Panc1 (cell line): Measurements from ENCODE around the gene SUMF1. TPM values are rescaled to one million over a fixed set of nuclear protein-coding genes. Genes with fewer than 3 reads are reported as not detected.
A peak's percentile ranks its signal among the peaks of the same experiment; 100 is the strongest.

Source experiments
- ATAC-seq: fragments of 200-7000 bp; cut with Tn5 transposase; 2 replicates; pipeline ENCODE4 v1.9.1; 2020; ENCODE audit warnings: mild to moderate bottlenecking, moderate library complexity
- BruUV-seq: library from RNA; stranded (reverse); fragments of 400-500 nt; replicated peaks from 2 replicates; lab custom pipeline; 2021; lab: Mats Ljungman, UMichigan
- CTCF ChIA-PET: fragments of 300-600 bp; sonication (Branson Sonifier 250); formaldehyde crosslinking; loops from one replicate; lab custom pipeline; 2022; ENCODE audit warnings: antibody characterized with exemption; lab: Charles Lee
- POLR2A ChIA-PET: fragments of 300-600 bp; sonication (Branson Sonifier 250); formaldehyde crosslinking; loops from one replicate; lab custom pipeline; 2022; ENCODE audit warnings: antibody characterized with exemption; lab: Charles Lee
- DNase-seq: peaks from one replicate; pipeline ENCODE4 v3.0.0-alpha.2; 2010; ENCODE audit warnings: low read depth, low spot score
- H3K27ac ChIP-seq: 2 replicates; pipeline ENCODE4 v1.5.1; 2011; ENCODE audit warnings: mild to moderate bottlenecking, low read length, inconsistent platforms
- H3K27me3 ChIP-seq: fragments of 200-500 bp; sonication (Bioruptor generic); 2 replicates; pipeline ENCODE4 v1.6.0; 2014; ENCODE audit warnings: low read length, inconsistent platforms; ENCODE audit not compliant: control insufficient read depth, insufficient read depth
- H3K36me3 ChIP-seq: fragments of 200-500 bp; sonication (Bioruptor generic); 2 replicates; pipeline ENCODE4 v1.5.1; 2014; ENCODE audit warnings: inconsistent platforms, mild to moderate bottlenecking, low read length, moderate library complexity; ENCODE audit not compliant: control insufficient read depth, insufficient read depth
- H3K4me1 ChIP-seq: 2 replicates; pipeline ENCODE4 v1.5.1; 2011; ENCODE audit warnings: inconsistent platforms, mild to moderate bottlenecking, low read length, moderate library complexity; ENCODE audit not compliant: control insufficient read depth, insufficient read depth
- H3K4me3 ChIP-seq, 2 experiments: 2 replicates each; pipeline ENCODE4 v1.5.1; 2011 to 2012; ENCODE audit warnings: low read depth in 2 of 2, low read length in 2 of 2, mild to moderate bottlenecking in 2 of 2, inconsistent platforms in 1 of 2, moderate library complexity in 1 of 2
- H3K9me3 ChIP-seq: fragments of 200-500 bp; sonication (Bioruptor generic); 2 replicates; pipeline ENCODE4 v1.5.1; 2014; ENCODE audit warnings: low read depth, mild to moderate bottlenecking, inconsistent platforms, low read length, moderate library complexity; ENCODE audit not compliant: control insufficient read depth, insufficient read depth
- CTCF ChIP-seq: fragments of 450-650 bp; IDR thresholded peaks from 2 replicates; pipeline ENCODE4 v1.5.1; 2017; ENCODE audit warnings: mild to moderate bottlenecking
- POLR2AphosphoS5 ChIP-seq: IDR thresholded peaks from 2 replicates; pipeline ENCODE4 v1.6.1; 2012; ENCODE audit warnings: mild to moderate bottlenecking, low read depth, low read length, moderate library complexity
- SIN3A ChIP-seq: IDR thresholded peaks from 2 replicates; pipeline ENCODE4 v1.6.1; 2012; ENCODE audit warnings: low read depth, mild to moderate bottlenecking, low read length, moderate library complexity, borderline replicate concordance; ENCODE audit not compliant: insufficient read depth
- TCF7L2 ChIP-seq: IDR thresholded peaks from 2 replicates; pipeline ENCODE4 v1.6.1; 2011; ENCODE audit warnings: mild to moderate bottlenecking, low read depth, low read length, inconsistent platforms
- in situ Hi-C: cut with HindIII; loops from 2 replicates; pipeline ENCODE4 v1.10.0; 2016; ENCODE audit warnings: low sequenced_read_pairs, low pct_unique_long_range_greater_than_20kb
- intact Hi-C: fragments of 100-400 bp; cut with micrococcal nuclease; formaldehyde crosslinking; loops from one replicate; pipeline ENCODE4 v1.10.0; 2022; ENCODE audit not compliant: unreplicated experiment
- total RNA-seq: library from RNA; stranded (reverse); gene quantifications from one replicate; pipeline ENCODE4 v1.2.1, GENCODE V29; 2021; ENCODE audit not compliant: unreplicated experiment
- TF ChIP-seq, protein P1 (sequence below), 2 experiments: IDR thresholded peaks; 2 replicates each; pipeline ENCODE4 v1.6.1; 2011 to 2012; ENCODE audit warnings: low read depth in 2 of 2, control low read depth in 1 of 2, low read length in 1 of 2, mild to moderate bottlenecking in 1 of 2, moderate library complexity in 1 of 2; ENCODE audit not compliant: insufficient read depth in 1 of 2

The SUMF1 gene
- total RNA-seq, 1 experiment from 2014 or later: 15.5 TPM

GRCh38 chr3:4493941-4494894 is 27.1 kb upstream of the SUMF1 start:
- H3K4me1 ChIP-seq: peaks cover 3% of the 10 kb centered on the region
- H3K27me3 ChIP-seq: no peaks in the 10 kb centered on the region
- peak overlapping the region; percentile 26; the same call in 1 of the 2 replicates for H3K27ac ChIP-seq
- BruUV-seq: TSS peak; percentile 78
- in situ Hi-C loops: no loop called here
- intact Hi-C loops: loop anchor here (10.0 kb wide), 1 partner anchor 141 kb away; no protein-coding TSS in a partner anchor
- TF ChIP-seq, protein P1, sequence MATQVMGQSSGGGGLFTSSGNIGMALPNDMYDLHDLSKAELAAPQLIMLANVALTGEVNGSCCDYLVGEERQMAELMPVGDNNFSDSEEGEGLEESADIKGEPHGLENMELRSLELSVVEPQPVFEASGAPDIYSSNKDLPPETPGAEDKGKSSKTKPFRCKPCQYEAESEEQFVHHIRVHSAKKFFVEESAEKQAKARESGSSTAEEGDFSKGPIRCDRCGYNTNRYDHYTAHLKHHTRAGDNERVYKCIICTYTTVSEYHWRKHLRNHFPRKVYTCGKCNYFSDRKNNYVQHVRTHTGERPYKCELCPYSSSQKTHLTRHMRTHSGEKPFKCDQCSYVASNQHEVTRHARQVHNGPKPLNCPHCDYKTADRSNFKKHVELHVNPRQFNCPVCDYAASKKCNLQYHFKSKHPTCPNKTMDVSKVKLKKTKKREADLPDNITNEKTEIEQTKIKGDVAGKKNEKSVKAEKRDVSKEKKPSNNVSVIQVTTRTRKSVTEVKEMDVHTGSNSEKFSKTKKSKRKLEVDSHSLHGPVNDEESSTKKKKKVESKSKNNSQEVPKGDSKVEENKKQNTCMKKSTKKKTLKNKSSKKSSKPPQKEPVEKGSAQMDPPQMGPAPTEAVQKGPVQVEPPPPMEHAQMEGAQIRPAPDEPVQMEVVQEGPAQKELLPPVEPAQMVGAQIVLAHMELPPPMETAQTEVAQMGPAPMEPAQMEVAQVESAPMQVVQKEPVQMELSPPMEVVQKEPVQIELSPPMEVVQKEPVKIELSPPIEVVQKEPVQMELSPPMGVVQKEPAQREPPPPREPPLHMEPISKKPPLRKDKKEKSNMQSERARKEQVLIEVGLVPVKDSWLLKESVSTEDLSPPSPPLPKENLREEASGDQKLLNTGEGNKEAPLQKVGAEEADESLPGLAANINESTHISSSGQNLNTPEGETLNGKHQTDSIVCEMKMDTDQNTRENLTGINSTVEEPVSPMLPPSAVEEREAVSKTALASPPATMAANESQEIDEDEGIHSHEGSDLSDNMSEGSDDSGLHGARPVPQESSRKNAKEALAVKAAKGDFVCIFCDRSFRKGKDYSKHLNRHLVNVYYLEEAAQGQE (IDR thresholded peaks at IDR 0.05; ENCODE audit: insufficient read depth in 1 of 2, low read depth in 2 of 2, low read length in 1 of 2): no peak
- no peak for TF ChIP-seq POLR2AphosphoS5
- TF ChIP-seq SIN3A: no peak
- TF ChIP-seq CTCF: no peak
- TF ChIP-seq TCF7L2: no peak
- no peaks in the 10 kb centered on the region for H3K9me3 ChIP-seq
- ChIA-PET CTCF (interaction anchor here (1.7 kb wide), 1 partner anchor 144 kb away, joined by 4 read pairs; no protein-coding TSS in a partner anchor), POLR2A (interaction anchor here (0.6 to 0.7 kb wide), 3 partner anchors 14 to 78 kb away, joined by 3 to 13 read pairs (median 8); no protein-coding TSS in a partner anchor)
- H3K36me3 ChIP-seq: no peaks in the 10 kb centered on the region
- no peak for DNase-seq
- peak overlapping the region; percentile 79 to 90 for H3K4me3 ChIP-seq
- no peak for ATAC-seq

DNA sequence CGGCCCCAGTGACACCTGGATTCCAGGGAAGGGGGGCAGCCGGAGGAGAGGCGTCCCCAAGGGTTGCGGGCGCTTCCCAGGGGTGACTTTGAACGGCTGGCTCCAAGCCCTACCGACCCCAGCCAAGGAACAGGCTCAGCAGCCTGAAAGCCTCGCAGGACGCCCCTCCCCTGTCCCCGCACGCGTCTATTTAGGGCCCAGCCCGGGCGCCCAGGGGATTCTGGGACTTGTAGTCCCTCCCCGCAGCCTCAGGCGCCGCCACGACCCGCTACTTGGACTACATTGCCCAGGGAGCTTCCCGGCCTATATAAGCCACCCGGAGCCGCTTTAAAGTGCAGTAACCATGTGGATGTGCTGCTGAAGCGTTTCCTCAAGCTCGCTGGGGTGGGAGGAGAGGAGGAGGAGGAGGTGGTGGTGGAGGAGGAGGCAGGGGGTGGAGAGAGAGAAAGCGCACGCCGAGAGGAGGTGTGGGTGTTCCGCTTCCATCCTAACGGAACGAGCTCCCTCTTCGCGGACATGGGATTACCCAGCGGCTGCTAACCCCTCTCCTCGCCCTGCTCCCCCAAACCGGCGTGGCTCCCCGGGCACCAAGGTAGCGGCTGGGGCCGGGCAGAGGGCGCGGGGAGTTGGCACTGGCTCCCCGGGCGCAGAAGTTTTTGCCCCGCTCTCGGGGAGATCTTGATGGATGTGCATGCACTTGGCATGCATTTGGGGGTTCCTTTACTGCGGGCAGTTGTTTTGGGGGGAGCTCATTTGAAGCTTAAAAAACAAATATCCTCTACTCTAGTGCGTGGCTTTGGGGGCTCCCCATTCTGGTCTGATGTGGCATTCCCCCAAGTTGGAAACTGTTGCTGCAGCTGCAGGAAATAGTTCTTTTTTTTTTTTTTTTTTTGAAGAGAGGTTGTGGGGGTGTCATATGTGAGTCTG is 26.2 kb upstream of the SUMF1 start, which contains the start of gene ITPR1:
ITPR1 (plus strand) TSS at position 335 of the 927 bp plus-strand sequence. CDS start 23,144 bp downstream, outside the sequence.
- TF ChIP-seq TCF7L2 (no peak), POLR2AphosphoS5 (peak; percentile 94), SIN3A (peak; percentile 44; the same call in 1 of the 2 replicates)
- intact Hi-C loops: loop anchor here (10.0 kb wide), 1 partner anchor 142 kb away; no protein-coding TSS in a partner anchor
- Histone ChIP-seq H3K4me1 (peaks cover 3% of the 10 kb centered on the region; the same call in 1 of the 2 replicates), H3K27me3 (peaks cover 2% of the 10 kb centered on the region; the same call in 1 of the 2 replicates), H3K4me3 (peak within 1 kb of the TSS; percentile 79 to 90), H3K27ac (peak within 1 kb of the TSS; percentile 51), H3K36me3 (no peaks in the 10 kb centered on the region), H3K9me3 (no peaks in the 10 kb centered on the region)
- DNase-seq (peak; percentile 84), ATAC-seq (peak; percentile 98)
- ChIA-PET CTCF (interaction anchor here (0.7 to 1.7 kb wide), 2 partner anchors 143 to 564 kb away, joined by 4 to 6 read pairs; no protein-coding TSS in a partner anchor), POLR2A (interaction anchor here (0.6 to 0.8 kb wide), 4 partner anchors 13 to 79 kb away, joined by 3 to 13 read pairs (median 6); no protein-coding TSS in a partner anchor)
- no TSS peak for BruUV-seq
- in situ Hi-C loops: no loop called here
